Ecto neural progenitor cell (in vitro differentiated cells): ENCODE data around the gene GPR143.

Experiments used
- DNase-seq: peaks from one replicate; pipeline ENCODE4 v3.0.0-alpha.2; 2018; ENCODE audit warnings: low spot score

The GPR143 gene

DNA sequence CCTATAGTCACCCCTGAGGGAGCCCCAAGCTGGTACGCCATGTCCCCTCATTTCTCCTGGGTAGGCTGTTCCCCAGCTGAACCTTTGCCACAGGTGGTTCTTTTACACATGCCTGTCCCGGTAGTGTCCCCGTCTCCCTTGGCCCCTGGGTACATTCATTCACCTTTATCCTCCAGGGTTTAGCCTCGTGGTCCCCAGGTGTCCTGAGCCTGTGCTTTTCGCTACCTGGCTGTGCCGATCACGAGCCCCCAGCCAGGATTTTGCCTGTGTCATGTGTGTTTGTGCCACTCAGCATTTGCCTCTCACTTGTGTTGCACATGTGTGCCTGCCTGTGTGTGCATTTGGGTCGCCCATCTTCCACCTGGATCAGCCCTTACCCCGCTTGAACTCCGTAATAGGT lies 57.6 kb downstream of the GPR143 start:
- no peak for DNase-seq

DNA sequence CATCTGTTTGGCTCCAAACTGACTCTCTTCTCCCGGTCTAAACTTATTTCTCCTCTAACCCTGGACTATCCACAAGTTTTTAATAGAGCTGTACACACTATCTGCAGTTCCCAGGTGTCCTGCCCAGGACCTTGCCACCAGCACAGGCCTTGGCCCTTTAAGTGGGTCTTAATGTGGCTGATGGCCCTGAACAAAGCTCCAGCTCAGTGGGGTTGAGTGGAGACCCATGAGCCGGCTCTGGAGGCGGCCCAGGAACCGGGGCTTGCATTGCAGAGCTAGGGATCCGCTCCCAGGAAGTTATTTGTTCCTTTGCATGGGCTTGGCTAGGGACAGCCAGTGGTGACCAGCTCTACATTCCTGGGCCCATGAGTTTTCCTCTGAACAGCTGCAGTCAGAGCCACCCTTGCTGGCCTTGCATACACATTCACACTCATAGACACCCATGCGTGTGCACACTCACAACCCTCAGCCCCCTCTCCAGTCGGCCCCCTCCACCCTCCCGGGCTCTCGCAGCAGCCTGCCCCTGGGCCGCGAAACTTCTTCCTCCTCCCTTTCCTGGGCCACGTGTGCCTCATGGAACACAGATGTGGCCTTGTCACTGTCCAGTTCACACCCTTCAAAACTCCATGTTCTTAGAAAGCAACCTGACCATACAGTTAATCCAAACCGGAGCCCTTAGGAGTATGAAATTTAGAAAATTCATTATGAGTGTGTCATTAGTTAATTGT lies 58.2 kb downstream of the GPR143 start:
- no peak for DNase-seq

DNA sequence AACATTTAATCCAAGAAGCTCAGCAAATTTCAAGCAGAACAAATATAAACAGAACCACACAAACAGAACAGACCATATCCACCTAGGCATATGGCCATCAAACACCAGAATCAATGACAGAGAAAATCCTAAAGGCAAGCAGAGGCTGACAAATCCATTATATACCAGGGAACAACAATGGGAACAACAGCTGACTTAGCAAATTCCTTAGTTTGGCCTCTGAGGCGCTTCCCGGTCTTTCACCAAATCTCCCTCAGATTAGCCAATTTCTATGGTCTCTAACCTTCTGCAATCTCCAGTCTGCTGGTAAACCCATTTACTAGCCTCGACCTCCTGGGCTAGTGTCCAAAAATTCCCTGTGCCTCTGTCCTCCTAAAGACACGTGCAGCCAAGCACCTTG lies 59.2 kb downstream of the GPR143 start:
- no peak for DNase-seq

DNA sequence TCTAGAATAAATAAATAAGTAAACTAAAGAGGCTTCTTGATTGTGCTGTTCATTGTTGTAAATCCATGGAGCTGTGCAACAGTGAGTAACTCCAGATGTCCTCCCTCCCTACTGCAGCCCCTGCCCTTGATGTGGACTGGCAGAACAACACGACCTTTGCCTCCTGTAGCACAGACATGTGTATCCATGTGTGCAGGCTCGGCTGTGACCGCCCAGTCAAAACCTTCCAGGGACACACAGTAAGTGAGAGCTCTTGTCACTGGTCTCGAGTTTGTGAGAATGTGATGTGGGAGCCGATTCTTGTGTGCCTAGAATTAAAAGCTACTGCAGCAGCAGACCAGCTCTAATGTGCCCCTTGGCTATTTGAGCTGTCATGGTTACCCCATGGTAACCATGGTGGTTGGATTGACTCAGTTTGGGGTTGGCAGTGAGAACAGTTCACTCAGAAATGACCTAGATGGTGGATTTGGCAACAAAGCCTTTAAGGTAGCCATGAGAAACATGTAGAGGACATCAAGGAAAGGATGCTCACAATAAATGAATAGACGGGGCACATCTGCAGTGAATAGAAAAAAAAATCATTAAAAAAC lies 60.7 kb downstream of the GPR143 start:
- no peak for DNase-seq

DNA sequence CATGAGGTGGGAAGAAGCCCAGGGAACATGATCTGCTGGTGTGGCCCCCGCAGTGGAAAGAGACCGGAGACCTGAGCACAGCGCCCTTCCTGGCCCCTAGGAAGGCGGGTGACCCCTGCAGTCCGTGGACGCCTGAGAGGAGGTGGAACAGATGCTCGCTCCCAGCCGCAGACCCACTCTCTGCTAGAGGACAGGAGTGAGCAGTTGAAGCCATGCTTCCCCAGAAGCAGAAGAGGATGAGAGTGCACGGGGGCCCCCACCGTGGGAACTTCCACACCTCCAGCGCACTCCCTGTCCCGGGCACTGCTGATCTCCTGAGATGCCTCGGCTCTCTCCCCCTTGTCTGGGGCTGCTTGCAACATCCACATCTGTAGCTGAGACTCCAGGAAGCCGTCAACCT lies 62.2 kb downstream of the GPR143 start:
- DNase-seq: no peak

DNA sequence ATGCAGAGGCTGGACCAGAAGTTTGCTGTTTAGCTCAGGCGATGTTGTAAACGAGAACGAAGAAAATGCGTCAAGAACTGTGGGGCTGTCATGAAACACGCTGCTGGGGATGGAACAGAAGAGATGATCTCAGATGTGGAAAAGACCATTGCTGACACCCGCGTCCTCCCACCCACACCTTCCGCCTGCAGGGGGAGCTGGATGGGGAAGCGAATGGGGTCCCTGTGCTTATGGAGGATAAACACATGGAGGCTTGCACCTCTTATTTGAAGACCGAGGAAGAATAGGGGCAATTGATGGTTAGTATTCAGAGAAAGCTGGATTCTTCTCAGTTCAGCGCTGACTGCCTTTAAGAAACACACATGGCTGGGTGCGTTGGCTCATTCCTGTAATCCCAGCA lies 63.9 kb downstream of the GPR143 start:
- no peak for DNase-seq

DNA sequence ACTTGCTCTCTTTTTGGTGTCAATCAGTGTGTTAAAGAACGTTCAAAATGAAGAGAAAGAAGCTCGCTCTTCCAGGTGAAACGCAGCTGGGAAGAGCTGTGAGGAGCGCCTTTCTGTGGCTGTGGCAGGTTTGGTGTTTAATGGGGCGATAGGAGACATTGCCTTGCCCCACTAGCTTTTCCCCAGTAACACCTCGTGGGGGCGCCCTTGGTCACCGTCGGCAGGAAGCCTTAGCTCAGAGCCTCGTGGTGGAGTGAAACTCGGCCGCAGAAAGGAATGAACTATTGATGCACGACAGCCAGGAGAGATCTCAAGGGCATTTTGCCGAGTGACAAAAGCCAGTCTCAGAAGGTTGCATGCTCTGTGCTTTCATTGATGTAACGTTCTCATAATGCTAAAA lies 65.1 kb downstream of the GPR143 start:
- DNase-seq: no peak

DNA sequence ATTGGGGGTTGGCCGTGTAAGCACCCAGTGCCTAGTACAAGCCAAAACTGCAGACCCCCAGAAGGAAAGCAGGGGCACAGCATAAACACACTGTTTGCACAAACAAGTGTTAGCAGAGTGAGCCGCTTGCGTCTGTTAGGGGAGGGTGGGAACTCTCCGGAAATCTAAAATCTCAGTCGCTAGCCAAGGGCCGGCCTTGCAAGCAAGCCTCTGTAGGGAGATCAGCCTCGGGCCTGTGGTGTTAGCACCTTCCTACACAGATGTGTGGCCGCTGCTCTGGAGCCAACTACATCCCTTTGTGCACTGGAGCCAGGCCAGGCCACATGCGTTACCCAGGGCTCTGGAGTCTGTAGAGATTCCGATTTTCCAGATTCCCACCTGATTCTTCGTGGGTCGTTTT lies 67.1 kb downstream of the GPR143 start:
- no peak for DNase-seq

DNA sequence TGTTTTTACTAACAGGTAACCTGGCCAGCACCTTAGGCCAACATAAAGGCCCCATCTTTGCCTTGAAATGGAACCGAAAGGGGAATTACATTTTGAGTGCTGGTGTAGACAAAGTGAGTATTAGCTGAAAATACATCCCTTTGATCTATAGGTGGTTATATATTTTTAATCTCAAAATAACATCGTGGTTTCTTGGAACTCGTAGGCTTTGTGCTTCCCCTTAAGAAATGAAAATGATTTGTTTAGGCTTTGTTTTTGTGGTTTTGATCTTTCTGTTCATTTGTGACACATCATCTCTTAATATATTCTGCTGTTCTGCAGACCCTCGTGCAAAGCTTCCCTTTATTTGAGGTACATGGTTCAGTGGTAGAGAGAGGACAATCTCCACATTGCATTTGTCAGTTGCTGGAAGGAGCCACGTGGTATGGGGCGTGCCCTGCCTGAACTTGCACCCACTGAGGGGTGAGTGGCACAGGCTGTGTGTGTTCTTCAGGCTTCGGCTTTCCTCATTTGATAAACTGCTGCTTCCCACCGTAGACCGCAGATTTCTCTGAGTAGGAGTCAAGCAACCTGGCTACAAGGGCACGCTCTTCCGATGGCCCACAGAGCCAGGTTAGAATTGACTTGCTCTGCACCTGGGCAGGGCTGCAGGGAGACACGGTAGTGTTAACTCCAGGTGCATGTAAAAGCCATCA lies 72.2 kb downstream of the GPR143 start:
- DNase-seq: no peak

DNA sequence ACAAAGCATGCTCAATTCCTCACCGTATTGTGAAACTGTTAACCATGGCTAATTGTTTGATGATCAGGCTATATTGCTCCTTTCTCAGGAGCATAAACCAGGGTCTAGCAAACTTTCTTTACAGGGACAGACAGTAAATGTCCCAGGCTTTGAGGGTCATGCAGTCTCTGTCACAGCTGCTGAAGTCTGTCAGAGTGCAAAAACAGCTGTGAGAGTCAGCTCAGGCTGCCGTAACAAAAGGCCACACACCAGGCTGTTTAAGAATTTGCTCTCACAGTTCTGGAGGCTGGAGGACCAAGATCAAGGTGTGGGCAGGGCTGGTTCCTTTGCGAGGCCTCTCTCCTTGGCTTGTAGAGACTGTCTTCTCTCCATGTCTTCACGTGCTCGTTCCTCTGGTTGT lies 75.6 kb downstream of the GPR143 start:
- no peak for DNase-seq

DNA sequence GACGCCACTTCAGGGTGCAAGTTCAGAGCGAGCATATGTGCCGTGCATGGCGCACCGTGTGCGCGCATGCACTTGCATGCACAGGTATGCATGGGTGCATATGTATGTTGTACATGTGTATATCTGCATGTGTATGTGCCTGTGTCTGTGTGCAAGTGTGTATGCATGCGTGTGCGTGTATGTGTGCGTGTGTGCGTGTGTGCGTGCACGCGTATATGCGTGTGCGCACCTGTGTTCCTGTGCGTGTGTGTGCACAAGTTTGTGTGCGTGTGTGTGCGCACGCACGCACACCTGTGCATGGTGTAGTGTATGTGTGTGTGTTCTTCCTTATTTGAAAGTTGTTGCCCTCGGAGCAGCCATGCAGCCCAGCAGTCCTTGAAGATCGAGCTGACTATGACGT lies 76.8 kb downstream of the GPR143 start:
- DNase-seq: no peak

DNA sequence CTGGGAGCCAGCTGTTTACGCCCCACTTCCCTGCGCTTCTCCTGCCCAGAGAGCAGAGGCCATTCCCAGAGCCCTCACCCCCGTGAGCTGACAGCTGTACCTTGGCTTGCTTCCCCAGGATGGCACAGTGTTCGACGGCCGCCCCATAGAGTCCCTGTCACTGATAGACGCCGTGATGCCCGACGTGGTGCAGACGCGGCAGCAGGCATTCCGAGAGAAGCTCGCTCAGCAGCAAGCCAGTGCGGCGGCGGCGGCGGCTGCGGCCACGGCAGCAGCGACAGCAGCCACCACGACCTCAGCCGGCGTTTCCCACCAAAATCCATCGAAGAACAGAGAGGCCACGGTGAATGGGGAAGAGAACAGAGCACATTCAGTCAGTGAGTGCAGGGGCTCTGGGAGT lies 77.7 kb downstream of the GPR143 start:
- DNase-seq: no peak

DNA sequence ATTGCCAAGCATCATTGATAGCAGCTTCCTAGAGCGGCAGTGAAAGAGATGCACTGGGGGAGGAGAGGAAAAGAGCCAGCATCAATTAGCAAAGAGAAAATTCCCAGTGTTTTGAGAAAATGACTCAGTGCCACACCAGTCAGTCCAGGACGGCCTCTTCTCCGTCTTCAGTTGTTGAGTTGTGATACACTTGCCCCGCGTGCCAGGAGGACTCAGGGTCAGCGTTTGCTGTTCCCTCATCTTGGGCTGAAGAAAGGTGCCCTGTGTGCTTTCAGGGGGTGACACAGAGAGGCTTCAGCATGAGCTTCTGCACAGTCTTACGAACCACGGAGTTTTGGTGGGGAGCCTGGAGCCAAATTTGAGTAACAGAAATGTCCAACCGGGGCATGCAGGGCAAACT lies 82.3 kb downstream of the GPR143 start:
- DNase-seq: no peak

DNA sequence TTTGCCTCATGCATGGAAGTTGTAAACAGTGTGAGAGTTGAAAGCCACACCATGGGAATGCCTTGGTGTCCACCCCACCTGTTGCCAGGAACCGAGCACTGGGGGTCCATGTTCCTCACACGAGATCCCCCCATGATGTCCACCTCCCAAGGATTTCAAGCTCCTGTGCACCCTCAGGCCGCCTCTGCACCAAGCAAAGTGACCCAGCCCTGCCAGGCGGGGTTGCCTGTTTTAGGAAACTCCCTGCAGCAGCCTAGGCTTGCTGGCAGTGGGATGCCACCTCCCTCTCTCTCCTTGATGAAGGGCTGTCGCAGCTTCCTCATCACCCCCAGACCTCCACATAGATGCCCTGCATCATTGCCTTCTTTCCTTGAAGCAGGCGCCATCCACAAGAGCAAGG lies 82.8 kb downstream of the GPR143 start:
- DNase-seq: no peak

DNA sequence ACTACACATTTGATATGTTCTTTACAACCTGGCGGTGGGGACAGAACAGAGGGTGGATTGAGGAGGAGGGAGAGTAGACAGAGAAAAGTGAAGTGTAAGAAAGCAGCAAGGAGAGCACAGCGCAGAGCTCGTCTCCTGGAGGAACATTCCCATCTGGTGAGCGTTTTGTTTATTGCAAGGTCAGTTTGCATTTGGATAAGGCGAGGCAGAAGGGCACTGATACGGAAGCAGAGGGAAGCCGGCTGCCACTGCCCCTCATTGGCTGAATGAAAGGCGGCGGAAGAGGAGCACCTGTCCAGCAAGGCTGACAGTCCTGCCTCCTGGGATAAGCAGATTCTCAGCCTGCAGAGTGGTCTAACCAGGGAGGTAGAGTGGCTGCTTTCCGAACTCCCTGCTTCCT lies 83.2 kb downstream of the GPR143 start:
- DNase-seq: no peak

DNA sequence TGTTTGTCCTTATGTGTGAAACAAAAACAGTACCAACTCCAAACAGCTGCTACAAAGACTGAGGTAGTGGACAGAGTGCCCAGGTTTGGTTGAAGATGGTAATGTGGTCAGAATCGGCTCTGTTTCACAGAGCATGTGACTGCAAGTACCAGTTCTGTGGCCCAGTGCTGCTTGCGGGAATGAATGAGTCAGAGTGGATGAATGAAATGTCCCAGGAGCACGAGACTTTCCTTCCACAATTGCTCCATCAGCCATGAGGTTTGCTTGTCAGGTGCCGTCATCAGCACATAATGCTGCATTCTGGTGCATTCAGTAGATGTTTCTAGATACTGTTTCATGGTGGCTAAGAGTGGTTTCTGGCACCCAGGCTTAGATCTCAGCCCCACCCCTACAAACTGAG lies 84.2 kb downstream of the GPR143 start:
- no peak for DNase-seq

DNA sequence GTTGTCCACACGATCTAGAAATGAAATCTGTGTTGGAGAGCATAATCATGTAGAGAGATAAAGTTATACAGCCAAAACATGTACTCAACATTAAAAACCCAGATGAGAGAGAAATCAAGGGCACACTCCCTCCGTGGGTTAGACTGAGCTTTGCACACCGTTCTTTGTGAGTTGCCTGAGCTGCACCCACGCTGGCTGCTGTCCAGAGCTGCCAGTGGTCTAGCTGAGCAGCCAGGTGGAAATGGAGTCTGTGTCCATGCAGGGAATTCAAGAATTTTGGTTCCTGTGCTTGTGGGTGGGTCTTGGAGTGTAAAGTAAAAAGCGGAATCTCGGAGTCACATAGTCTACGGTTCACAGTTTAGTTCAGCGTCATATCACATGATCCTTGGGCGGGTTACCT lies 84.6 kb downstream of the GPR143 start:
- no peak for DNase-seq

DNA sequence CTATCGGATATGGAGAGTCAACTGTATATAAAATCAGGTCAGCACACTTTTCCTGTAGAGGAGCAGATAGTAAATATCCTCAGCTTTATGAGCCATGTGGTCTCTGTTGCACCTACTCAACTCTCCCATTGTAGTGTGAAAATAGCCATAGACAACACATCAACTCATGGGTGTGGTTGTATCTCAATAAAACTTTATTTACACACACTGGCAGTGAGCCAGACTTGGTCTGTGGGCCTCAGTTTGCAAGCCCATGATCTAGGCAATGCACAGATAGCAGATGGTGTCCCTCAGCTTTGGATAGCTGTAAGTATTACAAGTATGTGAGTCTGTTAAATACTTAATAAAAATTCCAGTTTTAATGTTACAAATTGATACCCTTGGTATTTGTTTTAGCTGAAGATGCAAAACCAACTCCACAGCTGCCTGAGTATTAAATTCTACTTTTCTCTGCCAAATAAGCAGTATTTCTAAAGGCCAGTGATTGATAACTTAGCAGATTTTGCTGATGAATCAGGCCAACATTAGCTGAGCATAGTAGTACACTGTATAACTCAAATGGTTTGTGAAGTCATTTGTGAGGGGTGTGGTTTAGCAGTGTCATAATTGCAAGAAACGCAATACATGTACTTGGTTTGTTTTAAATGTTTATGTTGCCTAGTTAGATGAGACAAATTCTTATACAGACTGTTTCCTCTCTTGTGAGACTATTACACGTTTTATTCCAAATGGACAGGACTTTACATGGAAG lies 87.3 kb downstream of the GPR143 start:
- no peak for DNase-seq

DNA sequence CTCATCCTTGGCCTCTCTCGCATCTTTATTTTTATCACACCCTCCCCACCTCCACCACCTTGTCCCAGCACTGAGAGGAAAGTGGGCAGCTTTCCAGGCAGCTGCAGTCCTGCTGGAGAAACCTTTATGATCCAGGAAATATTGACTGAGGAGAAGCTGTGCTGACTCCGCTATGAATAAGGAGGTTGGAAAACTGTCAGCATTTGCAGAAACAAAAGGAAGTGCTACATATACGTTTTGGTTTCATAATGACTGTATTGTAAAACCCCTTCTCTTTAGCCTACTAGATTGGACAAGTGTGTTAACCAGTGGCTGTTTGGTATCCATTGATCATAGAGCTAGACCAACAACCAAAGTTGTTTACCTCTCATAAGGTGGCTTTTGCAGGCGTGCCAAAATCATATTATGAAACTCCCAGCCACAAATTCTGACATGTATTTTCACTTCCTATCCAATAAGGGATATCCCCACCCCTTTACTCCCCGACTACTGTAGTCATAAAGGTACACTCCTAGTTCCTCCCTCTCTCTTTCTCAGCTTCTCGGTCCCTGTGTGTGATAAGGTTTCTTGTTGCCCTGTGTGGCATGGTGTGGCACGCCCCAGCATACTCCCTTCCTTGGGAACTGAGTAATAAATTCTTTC lies 88.4 kb downstream of the GPR143 start:
- DNase-seq: no peak

DNA sequence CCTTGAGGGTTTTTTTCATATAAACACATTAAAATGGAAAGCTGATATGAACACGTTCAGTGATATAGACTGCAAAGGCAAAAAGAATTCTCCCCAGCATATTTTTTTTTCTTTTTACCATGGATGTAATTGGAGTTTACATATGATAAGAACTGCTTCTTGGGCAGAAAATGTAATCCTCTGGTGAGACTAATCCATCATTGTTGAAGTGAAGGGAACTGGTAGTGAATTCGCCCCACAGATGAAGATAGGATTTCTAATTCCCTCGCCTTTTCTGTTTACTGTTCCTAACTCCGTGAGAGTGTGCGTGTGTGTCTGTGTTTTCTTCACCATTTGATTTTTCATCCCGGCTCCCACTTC lies 88.9 kb downstream of the GPR143 start:
- no peak for DNase-seq

DNA sequence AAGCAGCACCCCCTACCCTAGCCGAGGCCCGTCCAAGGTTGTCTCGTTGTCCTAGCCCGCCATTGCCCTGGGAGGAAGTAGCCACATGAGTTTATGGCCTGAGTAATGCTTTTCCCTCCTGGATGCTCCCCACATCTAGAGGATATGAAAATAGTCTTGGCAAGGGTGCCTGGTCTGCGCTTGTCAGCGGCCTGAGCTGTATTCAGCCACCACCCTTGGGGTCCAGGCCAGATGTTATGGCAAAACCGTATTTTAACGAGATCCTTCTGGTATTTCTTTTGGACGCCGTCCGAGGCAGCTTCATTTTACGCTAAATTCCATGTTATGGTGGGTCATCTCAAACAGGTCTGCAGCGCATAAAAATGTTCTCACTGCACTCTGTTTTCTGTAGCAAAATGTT lies 89.3 kb downstream of the GPR143 start:
- no peak for DNase-seq
